Hepatic stellate cell (primary cell): ENCODE data around the gene ADCY4.

Experiments
- DNase-seq: peaks from one replicate; pipeline ENCODE4 v3.0.0; 2011; ENCODE audit warnings: low spot score

ADCY4 gene

GRCh38 chr14:24297190-24297964 is 37.5 kb downstream of the ADCY4 start:
- no peak for DNase-seq

DNA sequence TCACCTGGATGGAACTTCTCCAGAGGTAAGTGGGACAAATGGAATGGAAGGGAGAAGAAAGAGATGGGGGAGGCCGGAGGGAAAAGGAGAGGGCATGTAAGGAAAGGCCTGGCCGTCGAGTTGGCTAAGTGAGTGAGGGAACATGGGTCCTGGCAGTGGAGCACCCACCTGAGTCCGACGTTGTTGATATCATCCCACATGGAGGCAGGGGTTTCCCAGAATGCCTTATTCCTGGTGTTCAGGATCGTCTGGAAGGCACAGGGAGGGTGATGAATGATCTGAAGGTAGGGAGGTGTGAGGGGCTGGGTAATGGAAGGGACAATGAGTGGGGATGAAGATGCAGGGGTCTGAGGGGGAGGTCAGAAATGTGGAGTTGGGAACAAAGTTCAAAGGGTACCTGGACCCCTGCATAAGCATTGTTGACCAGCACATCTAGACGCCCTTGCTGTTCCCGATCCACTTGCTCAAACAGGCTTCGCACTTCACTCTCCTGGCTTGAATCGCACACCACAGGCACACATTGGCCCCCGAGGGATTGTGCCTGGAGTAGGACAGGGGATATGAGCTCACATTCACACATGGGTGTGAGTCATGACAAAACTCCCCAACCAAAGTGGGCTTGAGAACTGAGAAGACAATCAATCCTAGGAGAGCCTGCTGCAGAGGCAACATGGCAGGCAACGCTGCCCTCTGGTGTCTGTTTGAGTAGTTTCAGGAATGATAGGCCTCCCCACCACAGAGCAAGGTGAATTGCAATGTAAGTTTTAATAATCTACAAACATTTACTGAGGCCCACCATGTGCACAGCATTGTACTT is 38.3 kb downstream of the ADCY4 start:
- peak; percentile 93 for DNase-seq

- DNase-seq = no peak
Measured at GRCh38 chr14:24293525-24293924, 41.3 kb downstream of the ADCY4 start.

DNA sequence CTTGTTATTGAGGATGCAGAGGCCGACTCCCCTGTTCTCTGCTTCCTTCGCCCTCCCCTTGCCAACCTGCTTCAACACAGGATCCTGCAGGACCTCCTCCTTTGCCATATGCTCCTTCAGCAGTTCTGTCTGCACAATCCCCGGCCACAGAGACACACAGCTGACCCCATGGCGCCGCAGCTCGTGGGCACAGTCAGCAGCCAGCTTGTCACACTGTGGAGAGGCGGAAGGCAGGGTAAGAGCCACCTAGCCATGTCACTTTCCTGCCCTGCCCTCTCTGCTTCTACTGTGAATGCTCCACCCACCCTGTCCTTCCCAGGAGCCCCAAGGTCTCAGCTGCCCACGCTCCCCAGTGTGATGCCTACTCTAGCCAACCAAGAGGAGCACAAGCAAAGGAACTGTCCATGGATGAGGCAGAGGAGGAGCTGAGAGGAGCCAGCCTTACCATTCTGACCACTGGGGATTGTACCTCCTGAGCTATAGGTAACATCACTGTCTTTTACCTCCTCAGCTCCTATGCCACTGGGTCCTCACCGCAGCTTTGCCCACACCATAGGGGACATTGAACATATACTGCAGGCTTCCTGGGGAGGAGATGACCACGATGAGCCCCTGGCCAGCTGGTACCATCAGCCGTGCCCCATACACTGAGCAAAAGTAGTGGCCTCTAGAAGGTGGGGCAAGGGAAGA is 42.6 kb downstream of the ADCY4 start:
- DNase-seq = no peak

GRCh38 chr14:24291446-24292117 is 43.3 kb downstream of the ADCY4 start:
- no peak for DNase-seq

DNA sequence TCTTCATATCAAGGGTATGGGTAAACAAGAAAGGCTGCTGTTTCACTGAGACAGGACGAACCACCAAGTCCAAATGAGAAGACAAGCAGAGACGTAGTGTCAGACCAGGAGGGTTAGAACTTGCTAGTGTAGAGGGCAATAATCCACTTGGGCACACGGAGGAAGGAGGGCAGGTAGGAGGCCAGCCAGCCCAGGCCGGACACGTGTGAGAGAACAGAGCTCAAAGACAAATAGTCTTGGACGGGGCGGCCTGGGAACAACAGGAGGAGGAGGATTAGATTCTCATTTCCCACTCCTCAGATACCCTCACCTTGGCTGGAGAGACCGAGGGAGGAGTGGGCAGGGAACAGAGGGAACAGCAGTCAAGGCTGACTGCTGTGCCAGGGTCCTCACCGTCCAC is 44.1 kb downstream of the ADCY4 start:
- no peak for DNase-seq

DNA sequence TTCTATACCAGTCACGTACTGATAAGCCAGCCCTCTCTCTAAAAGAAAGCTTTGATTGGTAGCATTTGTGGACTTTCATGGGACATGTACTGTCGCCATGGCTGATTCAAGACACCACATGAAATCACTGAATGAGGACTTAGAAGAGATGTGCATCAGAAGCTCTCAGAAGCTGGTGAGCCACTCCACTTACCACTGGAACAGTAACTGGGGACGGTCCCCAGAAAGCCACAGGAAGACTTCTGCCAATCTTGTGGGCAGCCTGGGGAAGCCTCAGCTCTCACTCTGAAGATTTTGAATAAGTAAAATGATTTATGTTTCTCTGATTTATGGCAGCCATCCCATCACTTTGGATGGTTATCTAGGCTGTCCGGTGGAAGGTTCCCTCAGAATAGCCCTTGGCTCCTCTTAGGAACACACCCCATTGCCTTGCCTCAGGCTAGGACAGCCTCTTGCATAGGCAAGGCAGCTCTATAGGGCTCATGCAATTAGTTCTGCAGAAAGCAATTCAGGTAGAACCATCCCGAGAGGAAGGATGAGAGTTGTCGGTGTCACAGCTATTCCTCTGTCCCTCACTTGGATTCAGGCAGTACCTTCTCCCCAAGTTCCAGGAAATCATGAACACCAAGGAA is 45.1 kb downstream of the ADCY4 start:
- DNase-seq = no peak

GRCh38 chr14:24286996-24287395 is 47.9 kb downstream of the ADCY4 start:
- DNase-seq = no peak

GRCh38 chr14:24285351-24285750 is 49.5 kb downstream of the ADCY4 start:
- no peak for DNase-seq

DNA sequence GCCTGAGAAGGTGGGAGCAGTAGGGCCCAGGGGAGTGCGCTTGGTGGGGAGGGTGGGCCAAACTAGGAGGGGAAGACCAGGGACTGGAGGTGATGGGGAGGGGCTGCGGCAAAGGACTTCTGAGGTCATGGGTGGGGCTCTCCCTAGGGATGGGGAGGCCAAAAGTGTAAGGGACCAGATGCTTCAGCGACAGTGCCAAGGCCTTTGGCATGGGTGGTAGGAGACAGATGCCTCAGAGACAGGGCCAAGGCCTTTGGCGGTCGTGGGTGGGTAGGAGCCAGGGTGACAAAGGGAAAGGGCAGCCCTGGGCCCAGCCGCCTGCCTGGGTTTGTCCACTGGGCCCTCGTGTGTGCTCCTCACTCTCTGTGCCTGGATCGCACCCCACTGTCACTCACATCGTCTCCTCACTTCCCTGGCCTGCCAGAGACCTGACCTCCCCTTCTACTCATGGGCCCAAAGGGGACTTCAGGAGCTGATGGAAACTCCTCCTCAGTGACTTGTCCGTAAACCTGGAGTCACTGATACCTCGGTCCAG is 50.3 kb downstream of the ADCY4 start:
- no peak for DNase-seq

DNA sequence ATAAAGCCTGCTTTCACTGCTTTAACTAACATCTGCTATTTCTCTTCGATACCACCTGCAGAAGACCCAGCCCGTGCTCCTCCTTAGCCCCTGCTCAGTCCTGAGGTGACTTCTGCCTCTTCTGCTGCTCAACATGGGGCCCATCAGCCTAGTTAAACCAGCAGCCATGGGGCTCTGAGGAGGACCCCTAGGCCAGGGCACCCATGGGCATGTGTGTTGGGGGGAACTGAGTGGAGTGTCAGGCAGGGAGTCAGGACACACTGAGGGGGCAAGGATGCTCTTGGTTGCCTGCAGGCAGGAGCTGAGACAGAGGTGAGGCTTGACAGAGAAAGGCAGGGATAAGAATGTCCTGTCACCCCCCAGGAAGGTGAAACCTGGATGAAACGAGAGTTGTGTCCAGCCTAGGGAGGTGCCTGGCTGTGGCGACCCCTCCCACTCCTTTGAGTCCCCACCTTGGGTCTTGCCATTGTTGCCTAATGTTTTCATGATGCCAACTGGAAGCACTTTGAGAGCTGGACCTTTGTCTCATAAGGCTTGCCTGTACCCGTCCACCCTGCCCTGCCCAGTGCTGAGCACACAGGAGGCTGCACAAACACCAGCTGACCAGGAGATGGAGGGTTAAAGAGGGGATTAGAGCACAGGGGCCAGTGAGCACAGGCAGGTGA is 50.9 kb downstream of the ADCY4 start:
- DNase-seq = no peak

DNA sequence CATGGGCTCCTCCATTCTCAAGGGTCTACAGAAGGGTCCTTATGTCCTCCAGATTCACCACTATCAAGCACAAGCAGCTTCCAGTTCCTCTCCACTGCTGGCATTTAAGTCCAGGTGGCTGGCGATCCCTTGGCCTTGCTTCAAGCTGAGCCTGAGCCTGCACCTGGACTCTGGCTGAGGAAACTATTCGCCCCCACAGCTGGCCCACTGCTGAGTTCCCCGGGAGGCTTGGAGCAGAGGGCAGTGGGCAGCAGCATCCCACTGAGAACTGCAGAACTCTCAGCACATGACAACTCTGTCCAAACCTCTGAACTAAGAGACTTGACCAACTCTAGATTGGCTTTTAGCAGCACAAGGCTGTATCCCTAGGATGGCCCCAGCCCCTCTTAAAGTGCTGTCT is 52.1 kb downstream of the ADCY4 start:
- DNase-seq = no peak

GRCh38 chr14:24281636-24282035 is 53.2 kb downstream of the ADCY4 start:
- no peak for DNase-seq

DNA sequence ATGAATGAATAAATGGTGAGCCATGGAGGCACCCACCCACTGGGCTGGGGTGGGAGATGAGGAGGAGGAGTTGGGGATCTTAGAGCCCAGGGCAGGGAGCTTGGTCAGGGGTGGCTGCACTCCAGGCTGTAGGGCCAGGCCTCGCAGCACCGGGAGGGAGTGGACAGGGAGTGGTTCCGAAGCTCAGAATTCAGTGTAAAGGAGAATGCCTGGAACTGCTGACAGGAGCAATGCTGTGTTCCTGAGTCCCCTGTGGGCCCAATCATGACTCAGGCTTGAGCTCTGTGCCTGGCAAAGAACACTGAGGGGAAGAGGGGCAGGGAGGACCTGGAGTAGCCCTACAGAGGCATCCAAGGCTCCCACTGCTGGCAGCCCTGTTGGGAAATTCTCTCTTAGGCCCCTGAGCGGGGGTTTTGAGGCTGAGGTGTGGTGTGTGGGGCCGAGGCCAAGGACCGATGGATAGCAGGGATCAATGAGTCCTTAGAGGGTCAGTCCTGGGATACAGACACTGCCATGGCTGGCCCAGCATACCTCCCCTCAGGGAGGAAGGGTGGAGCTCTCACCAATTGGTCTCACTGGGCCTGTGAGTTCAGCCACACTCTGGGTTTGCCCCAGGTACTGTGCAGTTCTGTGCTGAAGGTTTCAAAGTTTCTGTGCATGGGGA is 53.9 kb downstream of the ADCY4 start:
- DNase-seq = no peak

DNA sequence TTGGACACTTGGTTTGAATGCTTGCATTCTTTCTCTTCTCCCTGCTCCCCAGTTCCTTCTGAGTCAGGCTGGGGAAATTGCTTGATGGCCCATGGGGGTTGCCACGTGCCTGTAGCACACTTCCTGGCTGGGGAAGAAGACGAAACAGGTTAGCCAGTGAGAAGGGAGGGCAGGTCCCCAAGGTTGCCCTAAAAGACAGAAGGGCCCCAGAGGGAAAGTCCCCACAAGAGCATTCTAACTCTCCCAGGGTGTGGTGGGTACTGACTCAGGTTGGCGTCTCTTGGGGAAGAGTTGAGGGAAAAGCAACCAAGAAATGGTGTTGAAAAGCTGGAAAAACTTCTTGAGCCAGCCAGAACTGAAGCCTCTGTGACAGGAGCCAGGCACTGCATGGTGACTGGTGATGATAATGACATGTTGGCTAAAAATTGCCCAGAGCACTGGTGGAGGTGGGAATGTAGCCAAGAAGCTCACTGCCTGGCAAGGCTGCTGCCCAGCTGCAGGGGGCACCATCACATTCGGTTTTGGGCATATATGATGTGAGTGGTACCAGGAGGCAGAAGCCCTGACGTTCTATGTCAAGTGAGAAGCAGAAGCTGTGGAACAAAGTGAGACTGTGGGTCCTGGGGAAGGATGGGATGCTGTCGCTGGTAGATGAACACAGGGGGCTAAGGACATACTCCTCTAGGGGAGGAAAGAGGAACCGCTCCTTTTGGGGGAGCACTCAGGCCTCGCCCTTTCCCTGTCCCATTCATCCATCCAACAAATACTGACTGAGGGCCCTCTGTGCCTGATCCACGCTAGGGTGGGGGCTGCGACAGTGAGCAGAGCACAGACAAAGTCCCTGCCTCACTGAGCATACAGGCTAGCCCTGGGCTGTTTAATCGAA is 55.3 kb downstream of the ADCY4 start:
- no peak for DNase-seq

- no peak for DNase-seq
Measured at GRCh38 chr14:24278424-24278823, 56.4 kb downstream of the ADCY4 start.

DNA sequence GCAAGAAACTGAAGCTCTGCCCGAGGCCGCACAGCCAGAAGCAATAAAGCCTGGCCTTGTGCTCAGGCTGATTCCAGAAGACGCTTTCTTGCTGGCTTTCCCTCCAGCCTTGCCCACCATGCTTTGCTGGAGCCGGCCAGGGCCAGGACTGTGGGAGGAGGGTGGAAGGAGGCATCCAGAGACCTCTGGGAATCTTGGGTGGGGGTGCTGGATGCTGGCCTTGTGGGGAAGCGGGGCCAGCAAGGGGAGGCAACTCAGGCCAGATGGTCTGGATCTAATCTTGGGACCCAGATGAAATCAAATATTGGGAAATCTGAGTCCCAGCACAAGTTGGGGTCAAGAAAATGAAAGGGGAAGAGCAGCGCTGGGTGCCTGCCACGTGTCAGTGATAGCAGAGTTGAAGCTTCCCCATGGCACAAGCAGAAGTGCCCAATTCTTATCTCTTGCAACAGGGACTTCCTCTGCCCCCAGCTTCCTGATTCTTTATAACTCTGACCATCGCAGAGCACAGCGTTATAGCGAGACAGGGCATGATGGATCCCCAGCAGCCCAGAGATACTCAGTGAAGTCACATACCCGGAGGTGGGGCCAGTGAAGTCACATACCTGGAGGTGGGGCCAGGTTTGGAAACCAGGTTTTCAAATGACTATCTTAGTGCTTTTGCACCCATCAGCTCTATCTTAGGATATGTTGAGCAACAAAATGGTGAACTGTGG is 57.1 kb downstream of the ADCY4 start:
- DNase-seq = no peak

DNA sequence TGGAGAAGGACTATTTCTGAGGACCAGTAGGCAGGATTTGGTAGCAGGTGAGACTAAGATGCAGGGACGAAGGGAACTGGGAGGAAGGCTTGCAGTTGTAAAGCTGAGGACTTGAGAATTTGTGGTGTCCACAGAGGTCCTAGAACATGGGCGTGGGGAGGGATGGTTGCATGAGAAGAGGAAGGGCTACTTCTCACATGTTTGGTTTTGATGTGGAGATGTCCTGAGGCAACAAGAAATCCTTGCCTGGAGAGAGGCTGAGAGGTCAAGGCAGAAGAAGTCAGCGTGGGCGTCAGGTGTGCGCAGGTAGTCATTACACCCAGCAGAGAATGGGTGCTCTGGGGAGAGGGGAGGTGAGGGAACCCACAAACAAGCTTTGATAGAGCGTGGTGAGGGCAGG is 57.8 kb downstream of the ADCY4 start:
- no peak for DNase-seq

DNA sequence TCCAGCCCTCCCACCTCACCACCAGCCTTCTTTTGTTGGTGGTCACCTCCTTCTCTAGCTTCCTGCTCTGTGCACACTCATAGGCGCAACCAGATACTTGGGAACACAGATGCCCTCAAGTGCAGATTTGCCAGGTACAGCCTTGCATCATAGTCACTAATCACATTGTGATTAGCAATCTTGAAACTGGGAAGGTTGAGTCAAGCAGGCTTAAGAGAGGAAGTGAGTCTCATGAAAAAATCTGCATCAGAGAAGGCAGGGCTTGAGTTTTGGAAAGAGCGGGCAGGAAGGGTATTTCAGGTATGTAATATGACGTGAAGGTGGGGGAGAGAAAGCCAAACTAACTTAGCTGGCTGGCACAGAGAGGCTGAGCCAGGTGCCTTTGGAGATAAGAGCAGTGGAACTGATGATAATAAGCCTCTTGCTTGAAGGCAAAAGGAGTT is 60.7 kb downstream of the ADCY4 start:
- no peak for DNase-seq
